Endodermal cell (in vitro differentiated cells): Measurements from ENCODE around the gene MR1. TPM values are rescaled to one million over a fixed set of nuclear protein-coding genes. Genes with fewer than 3 reads are reported as not detected.

ENCODE experiments used
- DNase-seq: peaks from one replicate; pipeline ENCODE4 v3.0.0-alpha.2; 2017
- H3K27ac ChIP-seq: 2 replicates; pipeline ENCODE4 v1.5.1; 2013; ENCODE audit warnings: mild to moderate bottlenecking, low read depth, low read length, moderate library complexity
- H3K27me3 ChIP-seq: 2 replicates; pipeline ENCODE4 v1.6.1; 2013; ENCODE audit warnings: mild to moderate bottlenecking, low read length, moderate library complexity; ENCODE audit not compliant: insufficient read depth, control insufficient read depth, poor library complexity, severe bottlenecking
- H3K36me3 ChIP-seq: 2 replicates; pipeline ENCODE4 v1.7.0; 2013; ENCODE audit warnings: mild to moderate bottlenecking, low read length, moderate library complexity; ENCODE audit not compliant: control insufficient read depth, insufficient read depth
- H3K4me1 ChIP-seq: one replicate; pipeline ENCODE4 v1.7.0; 2013; ENCODE audit warnings: low read length; ENCODE audit not compliant: control insufficient read depth, insufficient read depth
- H3K4me3 ChIP-seq: 2 replicates; pipeline ENCODE4 v1.5.1; 2013; ENCODE audit warnings: mild to moderate bottlenecking, low read length, moderate library complexity
- H3K9ac ChIP-seq: 2 replicates; pipeline ENCODE4 v1.6.1; 2013; ENCODE audit warnings: mild to moderate bottlenecking, low read length, moderate library complexity; ENCODE audit not compliant: poor library complexity, severe bottlenecking; ENCODE audit errors: extremely low read depth
- H3K9me3 ChIP-seq: 2 replicates; pipeline ENCODE4 v1.6.1; 2013; ENCODE audit warnings: mild to moderate bottlenecking, low read length, moderate library complexity; ENCODE audit not compliant: control insufficient read depth
- H3K27ac Mint-ChIP-seq: 2 replicates; pipeline ENCODE4 v1.8.0; 2020; ENCODE audit warnings: mixed read lengths
- H3K27me3 Mint-ChIP-seq: 2 replicates; pipeline ENCODE4 v1.8.0; 2021; ENCODE audit warnings: mild to moderate bottlenecking, mixed read lengths; ENCODE audit not compliant: insufficient read depth
- H3K36me3 Mint-ChIP-seq: 2 replicates; pipeline ENCODE4 v1.8.0; 2020; ENCODE audit warnings: low read depth, mixed read lengths
- H3K4me1 Mint-ChIP-seq: 2 replicates; pipeline ENCODE4 v1.8.0; 2020; ENCODE audit warnings: mixed read lengths
- H3K4me3 Mint-ChIP-seq: 2 replicates; pipeline ENCODE4 v1.8.0; 2020; ENCODE audit warnings: mild to moderate bottlenecking, moderate library complexity, mixed read lengths
- H3K9me3 Mint-ChIP-seq: 2 replicates; pipeline ENCODE4 v1.8.0; 2020; ENCODE audit warnings: mild to moderate bottlenecking, mixed read lengths
- CTCF ChIP-seq: fragments of 200-600 bp; sonication (generic); conservative IDR thresholded peaks from 2 replicates; pipeline ENCODE4 v1.5.0; 2021; ENCODE audit warnings: antibody characterized with exemption, mild to moderate bottlenecking
- WGBS, 2 experiments: methylation state at CpG; one replicate each; pipeline versions ENCODE4 v1.1.5 to v1.1.7; 2013; ENCODE audit warnings: missing lambda C conversion rate in 2 of 2, mixed read lengths in 1 of 2; ENCODE audit not compliant: insufficient coverage in 1 of 2, insufficient read length in 1 of 2; 5-methylcytosine and 5-hydroxymethylcytosine counted together
- total RNA-seq, 2 donors: library from RNA; stranded (reverse); fragmentation: NEBNext Ultra II Directional in 1 of 2; extraction: Animal tissue kit (Norgen Biotek cat#: 25700) in 1 of 2; gene quantifications; 2 replicates in 1 of 2; 3 replicates in 1 of 2; pipeline ENCODE4 v1.2.1, GENCODE V29; 2021

Gene MR1
- total RNA-seq, 2 donors from 2014 or later: 0.22 to 0.35 TPM

GRCh38 chr1:181075766-181076350 lies 42.1 kb downstream of the MR1 start:
- no peaks in the 10 kb centered on the region for H3K36me3 ChIP-seq
- TF ChIP-seq CTCF: no peak
- 86 to 92% methylated on average over 3 to 5 of the region's 5 CpGs for WGBS, 2 experiments
- peaks cover 32% of the 10 kb centered on the region for H3K4me1 Mint-ChIP-seq
- no peak overlapping the region for H3K27ac Mint-ChIP-seq
- H3K4me1 ChIP-seq: peaks cover 4% of the 10 kb centered on the region
- no peak overlapping the region for H3K4me3 Mint-ChIP-seq
- H3K9me3 ChIP-seq: no peaks in the 10 kb centered on the region
- no peak overlapping the region for H3K27ac ChIP-seq
- no peaks in the 10 kb centered on the region for H3K36me3 Mint-ChIP-seq
- no peak overlapping the region for H3K9ac ChIP-seq
- H3K27me3 Mint-ChIP-seq: no peaks in the 10 kb centered on the region
- no peak for DNase-seq
- H3K27me3 ChIP-seq: no peaks in the 10 kb centered on the region
- H3K4me3 ChIP-seq: no peak overlapping the region
- peaks cover 3% of the 10 kb centered on the region for H3K9me3 Mint-ChIP-seq

DNA sequence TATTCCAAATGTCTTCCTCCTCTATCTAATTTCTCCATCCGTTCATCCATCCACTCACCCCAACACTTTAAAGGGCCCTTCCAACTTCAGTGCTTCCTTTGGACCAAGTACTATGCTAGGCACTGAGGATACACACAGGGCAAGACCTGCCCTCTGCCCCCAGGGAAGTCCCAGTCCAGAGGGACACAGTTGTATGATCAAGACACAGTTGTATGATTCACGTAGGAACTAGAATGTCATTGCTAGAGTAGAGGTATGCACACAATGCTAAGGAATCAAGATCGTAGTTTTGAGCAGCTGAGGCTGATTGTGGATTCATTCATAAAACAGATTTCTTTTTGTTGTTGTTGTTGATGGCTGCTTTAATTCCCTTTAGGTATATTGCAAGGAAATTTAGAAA lies 43.1 kb downstream of the MR1 start:
- Mint-ChIP-seq H3K27me3 (no peaks in the 10 kb centered on the region), H3K4me3 (no peak overlapping the region), H3K36me3 (no peaks in the 10 kb centered on the region), H3K4me1 (peaks cover 32% of the 10 kb centered on the region), H3K27ac (no peak overlapping the region), H3K9me3 (peaks cover 3% of the 10 kb centered on the region)
- Histone ChIP-seq H3K27me3 (no peaks in the 10 kb centered on the region), H3K4me3 (no peak overlapping the region), H3K27ac (no peak overlapping the region), H3K36me3 (no peaks in the 10 kb centered on the region), H3K9ac (no peak overlapping the region), H3K4me1 (peaks cover 4% of the 10 kb centered on the region), H3K9me3 (no peaks in the 10 kb centered on the region)
- no peak for TF ChIP-seq CTCF
- DNase-seq: no peak
- 89 to 92% methylated on average over 2 to 3 of the region's 3 CpGs for WGBS, 2 experiments

GRCh38 chr1:181077576-181078242 lies 43.9 kb downstream of the MR1 start:
- 67 to 70% methylated on average over 6 to 7 of the region's 7 CpGs for WGBS, 2 experiments
- H3K9me3 Mint-ChIP-seq: peaks cover 3% of the 10 kb centered on the region
- H3K4me1 Mint-ChIP-seq: peaks cover 32% of the 10 kb centered on the region
- Histone ChIP-seq H3K9ac (no peak overlapping the region), H3K4me3 (no peak overlapping the region), H3K4me1 (peaks cover 4% of the 10 kb centered on the region), H3K27me3 (no peaks in the 10 kb centered on the region), H3K36me3 (no peaks in the 10 kb centered on the region), H3K27ac (no peak overlapping the region), H3K9me3 (no peaks in the 10 kb centered on the region)
- H3K27me3 Mint-ChIP-seq: no peaks in the 10 kb centered on the region
- no peak for DNase-seq
- no peak overlapping the region for H3K27ac Mint-ChIP-seq
- no peak for TF ChIP-seq CTCF
- H3K4me3 Mint-ChIP-seq: no peak overlapping the region
- no peaks in the 10 kb centered on the region for H3K36me3 Mint-ChIP-seq
